Adipose tissue (tissue), 3 donors: Measurements from ENCODE around the gene PSAPL1. TPM values are rescaled to one million over a fixed set of nuclear protein-coding genes. Genes with fewer than 3 reads are reported as not detected.

ENCODE experiments used
- H3K27ac ChIP-seq: one replicate; pipeline ENCODE4 v1.5.1; 2013; ENCODE audit warnings: low read depth, low read length
- WGBS, 3 donors: extraction: QIAGEN DNeasy Blood & Tissue Kit; methylation state at CpG; one replicate each; pipeline ENCODE4 v1.1.7; 2013; 5-methylcytosine and 5-hydroxymethylcytosine counted together
- polyA plus RNA-seq, 3 donors: library from polyadenylated mRNA; stranded (reverse); fragments of 200-250 nt; gene quantifications; one replicate each; pipeline ENCODE4 v1.2.3, GENCODE V29; 2013
- donor health status: healthy with polysubstance abuse.
- donor health status: Bipolar disorder and iron deficiency.
- donor health status: healthy.

The PSAPL1 gene
- polyA plus RNA-seq, 3 donors = 0.22 to 2.1 TPM; not detected in 1

DNA sequence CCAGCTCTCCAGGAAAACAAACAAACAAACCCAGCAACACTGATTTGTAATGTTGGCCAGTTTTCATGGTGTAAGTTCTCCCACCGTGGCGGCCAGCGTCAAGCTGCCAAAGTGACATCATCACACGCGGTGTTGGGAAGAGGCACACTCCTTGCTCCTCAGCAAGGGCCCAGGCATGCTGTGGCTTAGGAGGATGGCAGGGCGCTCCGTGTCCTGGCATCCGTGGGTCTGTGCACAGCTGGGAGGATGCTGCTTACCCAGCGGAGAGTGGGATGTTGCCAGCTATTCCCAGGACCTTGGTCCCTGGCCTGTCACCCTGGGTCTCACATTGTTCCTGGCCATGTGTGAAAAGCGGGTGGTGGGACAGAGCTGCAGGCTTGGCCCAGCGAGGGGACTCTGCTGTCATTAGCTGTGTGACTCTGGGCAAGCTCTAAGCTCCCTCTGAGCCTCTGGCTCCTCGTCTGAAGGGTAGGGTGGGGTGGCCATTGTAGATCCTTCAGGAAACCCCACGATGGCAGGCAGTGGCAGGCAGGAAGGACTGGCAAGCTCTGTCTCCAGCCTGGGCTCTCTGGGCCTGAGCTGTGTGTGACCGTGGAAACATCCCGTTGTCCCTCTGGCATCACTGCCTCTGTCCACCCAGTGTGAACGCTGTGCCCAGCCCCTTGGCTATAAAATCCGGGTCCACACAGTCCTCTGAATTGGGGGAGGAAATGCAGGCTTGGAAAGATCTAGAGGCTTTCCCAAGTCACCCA lies 10.8 kb downstream of the PSAPL1 start:
- no peak overlapping the region for H3K27ac ChIP-seq
- WGBS, 3 donors = 72 to 77% (median 73%) methylated on average over 16 to 17 of the region's 17 CpGs

DNA sequence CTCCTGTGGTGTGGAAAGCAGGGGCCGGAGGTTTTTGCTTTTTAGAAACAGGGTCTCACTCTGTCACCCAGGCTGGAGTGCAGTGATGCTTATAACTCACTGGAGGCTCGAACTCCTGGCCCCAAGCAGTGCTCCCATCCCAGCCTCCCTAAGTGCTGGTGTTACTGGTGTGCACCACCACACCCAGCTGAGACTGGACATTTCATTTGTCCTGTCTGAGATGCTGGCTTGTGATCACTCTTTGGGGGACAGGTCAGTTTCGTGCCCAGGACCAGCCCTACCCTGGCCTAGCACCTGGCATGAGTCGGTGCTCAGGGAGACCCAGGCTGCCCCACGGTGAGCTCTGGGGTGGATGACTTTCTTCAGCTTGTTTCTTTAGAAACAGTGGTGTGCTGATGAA lies 11.3 kb downstream of the PSAPL1 start:
- WGBS, 3 donors = 68 to 77% (median 76%) methylated on average over 5 of the region's 5 CpGs
- H3K27ac ChIP-seq = no peak overlapping the region

DNA sequence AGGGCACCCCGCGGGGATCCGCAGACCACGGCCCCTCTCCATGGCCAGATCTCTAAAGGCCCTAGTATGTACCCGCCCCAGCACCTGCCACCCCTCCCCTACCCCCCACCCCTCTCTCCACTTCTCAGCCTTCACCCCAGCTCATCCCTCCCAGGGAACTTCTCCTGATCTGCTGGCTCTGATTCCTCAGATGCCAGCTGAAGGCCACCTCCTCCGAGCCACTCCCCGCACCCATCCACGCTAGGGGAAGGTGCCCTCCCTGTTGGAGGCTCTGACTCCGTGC lies 11.9 kb downstream of the PSAPL1 start:
- H3K27ac ChIP-seq = no peak overlapping the region
- 79 to 92% (median 92%) methylated on average over 9 of the region's 9 CpGs for WGBS, 3 donors

DNA sequence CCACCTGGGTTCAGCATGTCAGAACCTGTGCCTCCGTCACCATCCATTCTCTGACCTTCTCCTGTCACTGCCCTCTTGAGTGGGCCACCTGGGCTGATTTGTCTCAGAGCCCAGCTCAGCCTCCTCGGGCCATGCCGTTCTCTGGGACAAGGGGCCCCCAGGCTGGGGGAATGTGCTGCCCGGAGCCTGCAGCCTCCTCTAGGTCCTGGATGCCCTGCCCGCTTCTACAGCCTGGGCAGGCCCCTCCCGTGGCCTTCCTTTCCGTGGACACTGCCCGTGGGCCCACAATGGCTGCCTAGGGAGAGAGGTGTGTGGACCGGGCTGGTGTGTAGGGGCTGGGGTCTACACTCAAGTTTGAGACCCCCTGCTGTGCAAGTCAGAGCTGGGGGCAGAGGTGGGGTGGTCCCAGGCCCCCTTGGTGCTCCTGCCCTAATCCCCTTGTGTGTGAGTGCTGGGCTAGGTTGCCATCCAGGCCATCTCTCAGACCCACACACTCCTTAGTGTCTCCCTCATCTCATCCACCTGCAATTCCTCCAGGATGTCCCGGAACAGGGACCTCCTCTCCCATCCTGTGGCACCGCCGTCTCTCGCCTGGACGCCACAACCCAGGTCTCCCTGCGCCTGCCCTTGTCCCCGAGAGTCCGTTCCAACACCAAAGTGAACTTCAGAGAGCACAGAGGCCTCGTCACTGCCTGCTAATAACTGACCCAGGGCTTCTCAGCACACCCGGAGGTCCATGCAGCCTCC lies 12.4 kb downstream of the PSAPL1 start:
- 80 to 88% (median 87%) methylated on average over 18 to 19 of the region's 19 CpGs for WGBS, 3 donors
- no peak overlapping the region for H3K27ac ChIP-seq

DNA sequence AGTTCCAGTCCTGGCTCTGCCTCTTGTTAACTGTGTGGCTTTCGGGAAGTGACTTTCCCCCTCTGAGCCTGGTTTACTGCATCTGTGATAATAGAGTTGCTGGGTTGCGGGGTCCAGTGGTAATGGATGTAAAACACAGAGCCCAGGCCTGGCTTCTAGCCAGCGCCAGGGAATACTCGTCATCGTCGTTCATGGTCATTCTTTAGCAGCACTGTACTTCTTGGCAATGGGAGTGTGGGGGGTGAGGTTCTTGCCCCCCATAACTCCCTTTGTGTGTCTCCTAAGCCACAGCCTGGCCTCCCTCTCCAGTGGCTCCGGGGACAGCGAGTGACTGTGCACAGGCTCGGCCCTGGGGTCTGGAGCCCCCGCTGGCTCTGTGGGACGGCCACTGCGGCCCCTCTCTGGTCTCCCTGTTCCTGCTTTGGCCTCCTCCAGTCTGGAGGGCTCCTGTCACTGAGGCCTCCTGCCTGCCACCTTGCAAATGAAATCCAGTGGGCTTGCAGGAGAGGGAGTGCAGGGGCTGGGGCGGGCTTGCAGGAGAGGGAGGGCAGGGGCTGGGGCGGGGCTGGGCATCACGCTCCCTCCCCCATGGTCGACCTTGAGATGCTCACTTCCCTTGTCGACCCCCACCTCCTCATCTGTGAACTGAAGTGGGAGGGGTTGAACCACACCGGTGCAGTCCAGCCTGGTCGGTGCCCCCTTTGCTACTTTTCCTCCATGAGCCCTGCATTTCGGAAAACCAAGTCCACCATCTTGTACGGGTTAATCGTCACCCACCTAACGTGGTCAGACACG lies 13.2 kb downstream of the PSAPL1 start:
- 75 to 80% (median 77%) methylated on average over 20 to 24 of the region's 24 CpGs for WGBS, 3 donors
- H3K27ac ChIP-seq = no peak overlapping the region

DNA sequence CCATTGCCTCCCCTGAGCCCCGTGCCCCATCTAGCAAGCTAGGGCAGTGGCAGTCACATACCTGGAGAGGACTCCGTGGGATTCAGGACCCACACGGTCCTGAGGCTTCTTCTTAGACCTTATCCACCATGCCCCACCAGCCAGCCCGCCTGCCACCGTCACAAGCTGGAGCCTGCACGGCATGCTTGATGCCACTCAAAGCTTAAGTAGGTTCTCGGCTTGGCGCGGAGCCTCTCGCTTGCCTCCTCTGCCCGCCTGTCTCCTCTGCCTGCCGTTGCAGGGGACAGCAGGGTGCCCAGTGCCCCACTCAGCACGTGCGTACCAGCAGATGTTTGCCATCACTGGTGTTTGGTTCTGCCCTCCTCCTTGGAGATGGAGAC lies 14.1 kb downstream of the PSAPL1 start:
- WGBS, 3 donors = 68 to 85% (median 85%) methylated on average over 14 of the region's 14 CpGs
- no peak overlapping the region for H3K27ac ChIP-seq

DNA sequence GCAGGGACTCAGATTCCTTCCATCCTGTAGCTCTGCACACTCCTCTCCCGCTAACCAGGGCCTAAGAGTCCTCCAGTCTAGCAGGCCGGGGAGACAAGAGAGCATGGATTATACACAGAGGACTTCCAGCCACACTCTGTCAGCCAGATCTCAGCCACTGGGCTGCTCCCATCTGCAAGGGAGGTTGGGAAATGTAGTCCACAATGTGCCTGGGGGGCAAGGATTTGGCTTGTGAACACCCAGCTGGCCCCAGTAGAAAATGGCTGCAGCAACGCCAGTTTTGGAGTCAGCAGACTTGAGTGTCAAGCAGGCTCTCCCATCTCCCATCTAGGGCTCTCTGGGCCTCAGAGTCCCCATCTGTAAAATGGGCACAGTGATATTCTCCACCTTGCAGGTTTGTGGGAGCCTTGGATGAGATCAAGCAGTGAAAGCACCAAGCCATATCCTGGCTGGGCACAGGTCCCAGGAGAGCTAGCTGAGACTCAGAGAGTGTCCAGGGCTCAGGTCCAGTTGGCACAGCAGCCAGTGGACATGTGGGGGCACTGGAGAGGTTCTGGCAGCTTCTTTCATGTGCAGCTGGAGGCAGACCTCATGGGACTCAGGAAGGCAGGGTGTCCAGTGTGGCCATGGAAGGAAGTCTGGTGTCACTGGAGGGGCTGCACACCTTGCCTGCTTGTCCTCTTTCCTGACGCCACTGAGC lies 14.6 kb downstream of the PSAPL1 start:
- no peak overlapping the region for H3K27ac ChIP-seq
- WGBS, 3 donors = 48 to 64% (median 62%) methylated on average over 3 to 4 of the region's 4 CpGs

DNA sequence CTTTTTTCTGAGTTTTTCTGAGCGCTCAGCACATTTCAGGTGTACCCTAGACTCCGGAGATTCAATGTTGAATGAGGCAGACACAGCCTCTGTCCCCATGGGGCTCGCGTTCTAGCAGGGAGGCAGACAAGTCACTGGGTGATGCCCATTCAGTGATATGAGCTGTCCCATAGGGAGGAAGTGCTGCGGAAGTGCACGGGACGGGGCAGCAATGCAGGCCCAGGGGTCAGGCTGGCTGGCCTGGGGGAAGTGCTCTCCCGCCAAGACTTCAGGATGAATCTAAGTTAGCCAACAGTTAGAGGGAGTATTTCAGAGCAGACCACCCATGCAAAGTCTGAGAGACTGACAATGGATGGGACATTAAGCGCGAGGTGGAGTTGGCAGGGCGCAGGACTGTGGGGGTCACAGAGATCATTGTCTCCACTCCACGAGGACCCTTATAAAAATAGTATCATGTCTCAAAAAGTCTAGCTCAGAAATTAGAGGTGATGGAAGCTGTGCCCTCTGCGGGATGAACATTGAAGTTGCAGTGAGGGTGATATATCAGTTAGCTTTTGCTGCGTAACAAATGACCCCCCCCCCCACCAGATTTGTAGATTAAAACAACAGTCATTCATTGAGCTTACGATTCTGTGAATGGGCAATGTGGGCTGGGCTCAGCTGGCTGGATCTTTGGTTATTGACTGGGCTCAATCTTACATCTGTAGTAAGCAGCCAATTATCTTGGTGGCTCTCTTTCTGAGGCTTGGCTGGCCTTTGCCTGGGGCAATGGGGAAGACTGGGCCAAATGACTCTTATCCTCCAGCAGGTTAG lies 16.4 kb downstream of the PSAPL1 start:
- no peak overlapping the region for H3K27ac ChIP-seq
- 78 to 80% (median 79%) methylated on average over 15 of the region's 15 CpGs for WGBS, 3 donors

DNA sequence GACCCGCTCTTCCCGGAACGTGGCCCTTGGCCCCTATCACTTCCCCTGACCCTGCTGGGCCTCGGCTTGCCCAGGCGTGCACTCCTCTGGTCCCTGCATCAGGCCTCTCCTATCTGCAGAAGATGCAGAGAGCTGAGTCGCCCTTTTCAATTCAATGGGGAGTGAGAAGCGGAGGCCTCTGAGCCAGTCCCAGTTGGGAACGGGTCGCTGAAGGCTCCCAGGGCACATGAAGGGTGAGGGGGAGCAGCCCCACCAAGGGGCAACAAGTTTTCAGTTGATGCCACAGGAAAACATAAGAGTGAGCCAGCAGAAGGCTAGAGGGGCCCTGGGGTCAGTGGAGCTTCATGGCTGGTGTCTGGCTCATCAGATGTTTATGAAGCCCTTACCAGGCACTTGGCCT lies 17.1 kb downstream of the PSAPL1 start:
- WGBS, 3 donors = 78 to 89% (median 88%) methylated on average over 9 of the region's 9 CpGs
- H3K27ac ChIP-seq = no peak overlapping the region

DNA sequence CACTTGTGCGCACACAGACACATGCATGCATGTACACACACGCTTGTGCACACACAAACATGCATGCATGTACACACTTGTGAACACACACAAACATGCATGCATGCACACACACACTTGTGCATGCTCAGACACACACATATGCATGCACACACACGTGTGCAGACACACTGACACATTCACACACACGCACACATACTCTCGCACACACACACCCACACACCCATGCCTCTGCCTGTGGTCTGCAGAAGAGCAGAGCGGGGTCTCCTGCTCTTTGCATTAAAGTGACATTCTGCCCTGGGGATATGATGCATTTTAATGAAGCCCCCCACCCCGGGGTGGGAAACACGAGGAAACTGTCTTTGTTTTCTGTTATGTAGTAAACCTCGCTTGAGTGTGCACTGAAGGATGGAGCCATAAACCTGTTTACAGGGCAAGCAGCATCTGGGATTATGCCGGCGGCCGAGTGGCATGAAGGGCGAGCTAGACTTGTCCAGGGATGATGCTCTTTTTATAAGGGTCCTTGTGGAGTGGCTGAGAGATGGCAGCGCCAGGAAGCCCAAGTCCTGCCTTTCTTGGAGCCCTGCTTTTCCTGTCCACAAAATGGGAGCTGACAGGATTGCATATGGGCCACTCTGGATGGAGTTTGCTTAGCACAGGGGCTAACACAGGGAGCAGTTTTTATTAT lies 17.8 kb downstream of the PSAPL1 start:
- H3K27ac ChIP-seq = no peak overlapping the region
- WGBS, 3 donors = 77 to 83% (median 78%) methylated on average over 14 of the region's 14 CpGs

DNA sequence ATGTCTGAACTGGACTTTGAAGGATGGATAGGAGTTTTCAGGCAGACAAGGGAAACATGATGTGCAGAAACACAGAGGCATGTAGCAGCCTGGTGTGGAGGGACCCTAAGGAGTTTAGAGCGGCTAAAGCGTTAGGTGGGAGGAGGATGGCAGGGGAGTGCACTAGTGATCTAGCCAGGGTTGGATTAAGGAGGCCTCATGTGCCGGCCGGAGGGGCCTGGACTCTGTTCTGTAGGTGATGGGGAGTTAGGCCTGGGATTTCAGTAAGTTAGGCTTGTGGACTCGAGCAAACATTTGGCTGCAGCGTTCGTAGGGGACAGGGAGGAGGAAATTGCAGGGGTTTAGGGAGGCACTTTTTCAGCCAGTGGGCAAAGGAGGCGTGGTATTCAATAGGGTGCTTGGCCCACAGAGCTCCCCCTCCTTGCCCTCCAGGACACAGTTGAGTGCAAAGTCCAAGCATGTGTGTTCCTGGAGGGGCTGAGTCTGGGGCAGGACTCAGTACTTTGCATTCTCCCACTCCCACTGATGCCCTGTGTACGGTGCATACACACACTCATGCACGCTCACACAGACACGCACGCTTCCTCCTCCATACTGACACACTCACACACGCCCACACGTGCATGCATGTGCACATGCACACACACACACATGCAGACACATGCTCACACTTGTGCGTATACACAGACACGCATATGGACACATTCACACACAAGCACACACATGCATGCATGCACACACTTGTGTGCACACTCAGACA lies 18.6 kb downstream of the PSAPL1 start:
- WGBS, 3 donors = 59 to 86% (median 83%) methylated on average over 16 of the region's 16 CpGs
- no peak overlapping the region for H3K27ac ChIP-seq

DNA sequence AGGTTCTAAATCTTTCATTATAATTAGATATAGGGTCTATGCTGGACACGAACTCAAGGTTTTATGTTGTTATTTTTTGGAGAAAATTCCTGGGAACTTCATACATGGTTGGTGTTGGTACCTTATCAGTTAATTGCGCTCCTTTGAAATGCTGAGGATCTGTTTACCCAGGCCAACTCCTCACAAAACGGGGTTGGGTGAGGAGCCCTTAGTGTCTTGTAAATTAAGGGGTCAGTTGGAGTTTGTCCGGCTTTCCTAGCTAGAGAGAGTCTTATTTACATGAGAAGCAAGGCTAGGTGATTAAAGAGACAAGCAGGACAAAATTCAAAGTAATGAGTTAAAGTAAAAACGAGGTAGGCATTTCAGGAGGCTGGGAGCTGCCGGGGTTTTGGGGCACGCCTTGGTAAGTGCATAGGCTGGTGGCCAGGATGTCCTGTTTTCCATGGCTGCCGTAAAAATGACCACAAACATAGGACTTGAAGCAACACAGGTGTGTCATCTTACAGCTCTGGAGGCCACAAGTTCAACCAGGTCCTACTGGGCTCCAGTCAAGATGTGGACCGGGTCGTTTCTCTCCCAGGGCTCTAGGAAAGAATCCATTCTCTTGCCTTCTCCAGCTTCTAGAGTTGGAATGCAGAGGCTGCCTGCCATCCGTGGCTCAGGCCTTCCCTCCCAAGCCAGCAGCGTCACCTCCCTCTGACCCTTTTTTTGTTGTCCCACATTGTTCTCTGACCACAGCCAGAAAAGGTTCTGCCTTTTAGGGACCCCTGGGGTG lies 19.8 kb downstream of the PSAPL1 start:
- H3K27ac ChIP-seq = no peak overlapping the region
- WGBS, 3 donors = 44 to 47% (median 46%) methylated on average over 12 of the region's 12 CpGs

DNA sequence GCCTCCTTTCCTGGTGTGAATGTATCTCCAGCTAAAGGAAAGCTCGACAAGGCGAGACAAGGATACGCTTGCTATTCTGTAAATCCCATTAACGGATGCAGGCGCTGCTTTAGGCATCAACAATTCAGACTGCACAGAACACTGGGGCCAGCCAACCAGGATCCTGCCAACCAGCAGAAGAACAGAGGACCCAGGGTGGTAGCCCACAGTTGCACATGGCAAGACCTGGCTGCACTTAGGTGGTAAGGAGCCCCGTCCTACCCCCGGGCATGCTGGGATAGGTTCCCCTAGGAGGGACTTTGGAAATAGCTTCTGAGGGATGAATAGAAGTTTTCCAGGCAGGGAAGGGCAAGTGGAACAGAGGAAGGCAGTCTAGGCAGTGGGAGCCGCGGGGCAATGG lies 20.7 kb downstream of the PSAPL1 start:
- WGBS, 3 donors = 78 to 90% (median 80%) methylated on average over 9 of the region's 9 CpGs
- no peak overlapping the region for H3K27ac ChIP-seq

DNA sequence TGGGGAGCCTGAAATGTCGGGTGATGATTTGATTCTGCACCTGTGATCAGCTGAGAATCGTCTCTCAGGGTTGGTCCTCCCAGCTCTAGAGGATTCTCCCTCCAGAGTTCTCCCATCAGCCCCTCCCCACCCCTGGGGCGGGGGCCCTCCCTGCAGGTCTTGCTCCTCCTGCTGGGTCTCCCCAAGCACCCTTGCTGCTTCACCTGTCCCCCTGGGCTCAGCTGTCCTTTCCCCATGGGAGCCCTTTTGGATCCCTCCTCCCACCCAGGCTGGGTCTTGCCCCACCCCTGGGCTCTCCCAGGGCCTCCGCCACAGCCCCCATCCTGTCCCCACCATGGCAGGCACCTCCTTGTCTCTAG lies 22.2 kb downstream of the PSAPL1 start:
- no peak overlapping the region for H3K27ac ChIP-seq
- WGBS, 3 donors = 65 to 70% (median 68%) methylated on average over 4 of the region's 4 CpGs

DNA sequence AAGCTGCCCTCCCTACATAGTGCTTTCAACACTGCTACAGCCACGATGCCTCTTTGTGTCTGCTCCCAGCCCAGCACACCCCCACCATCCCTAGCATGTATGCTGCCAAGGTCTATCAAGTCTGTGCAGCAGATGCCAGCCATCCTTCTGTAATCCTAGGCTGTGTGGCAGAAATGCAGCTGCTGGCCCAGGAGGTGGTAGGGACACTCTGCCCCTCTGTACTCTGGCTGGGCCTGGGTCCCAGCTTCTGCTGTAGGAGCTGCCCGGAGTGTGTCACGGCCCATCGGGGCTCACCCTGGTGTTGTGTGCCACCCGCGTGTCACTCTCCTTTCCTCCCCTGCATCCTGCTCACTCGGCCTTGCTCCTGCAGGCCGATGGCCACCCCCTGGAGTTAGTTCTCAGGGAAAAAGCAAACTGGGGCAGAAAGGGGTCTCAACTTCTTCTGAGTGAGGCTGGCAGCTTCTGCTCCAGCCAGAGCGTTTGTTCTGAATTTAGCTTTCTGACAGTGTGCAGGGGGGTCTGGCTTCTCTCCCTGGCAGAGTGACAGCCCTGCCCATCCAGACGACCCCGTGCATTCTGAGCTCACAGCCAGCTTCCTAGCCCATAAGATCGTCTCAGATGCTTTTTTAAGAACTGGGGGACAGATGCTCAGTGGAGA lies 22.7 kb downstream of the PSAPL1 start:
- no peak overlapping the region for H3K27ac ChIP-seq
- 56 to 71% (median 61%) methylated on average over 12 of the region's 12 CpGs for WGBS, 3 donors

DNA sequence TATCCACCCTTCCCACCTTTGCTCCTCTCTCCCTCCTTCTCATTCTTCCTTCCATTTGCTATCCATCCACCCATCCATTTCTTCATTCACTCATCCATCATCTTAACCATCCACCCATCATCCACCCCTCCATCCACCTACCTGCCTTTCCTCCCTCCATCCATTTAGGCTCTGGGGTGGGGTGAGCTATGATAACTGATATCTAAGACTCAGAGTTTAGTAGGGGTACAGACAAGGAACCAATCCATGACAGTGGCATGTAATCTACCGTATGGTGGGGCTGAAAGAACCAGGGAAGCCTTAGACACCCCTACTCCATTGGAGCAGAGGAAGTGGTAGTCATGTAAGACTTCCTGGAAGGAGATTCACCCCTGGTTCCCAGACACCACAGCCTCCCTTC lies 23.2 kb downstream of the PSAPL1 start:
- no peak overlapping the region for H3K27ac ChIP-seq
- 58 to 87% (median 83%) methylated on average over 1 of the region's 1 CpG for WGBS, 3 donors
